GM23338 (cell line): ENCODE results near the gene EPGN. TPM values are rescaled to one million over a fixed set of nuclear protein-coding genes. Genes with fewer than 3 reads are reported as not detected.

ENCODE experiments used
- ATAC-seq: fragments of 200-7000 bp; cut with Tn5 transposase; 3 replicates; pipeline ENCODE4 v1.9.1; 2020
- DNase-seq: peaks from one replicate; pipeline ENCODE4 v3.0.0-alpha.2; 2015; ENCODE audit warnings: low spot score
- H2AFZ ChIP-seq: fragments of 200-600 bp; sonication (generic); 2 replicates; pipeline ENCODE4 v1.8.0; 2016; ENCODE audit warnings: antibody characterized with exemption, mild to moderate bottlenecking, moderate library complexity
- H3F3A ChIP-seq: fragments of 200-600 bp; sonication (generic); replicated peaks from 2 replicates; pipeline ENCODE4 v1.8.0; 2017; ENCODE audit warnings: antibody characterized with exemption, mixed run types, low read depth
- H3K27ac ChIP-seq: fragments of 200-600 bp; sonication (generic); 2 replicates; pipeline ENCODE4 v1.6.1; 2016; ENCODE audit warnings: low read depth
- H3K27me3 ChIP-seq: fragments of 200-600 bp; sonication (generic); 2 replicates; pipeline ENCODE4 v1.8.0; 2016; ENCODE audit warnings: mild to moderate bottlenecking, mixed run types, moderate library complexity; ENCODE audit not compliant: insufficient read depth
- H3K36me3 ChIP-seq: fragments of 200-600 bp; sonication (generic); 2 replicates; pipeline ENCODE4 v1.8.0; 2016; ENCODE audit warnings: mild to moderate bottlenecking; ENCODE audit not compliant: insufficient read depth
- H3K4me1 ChIP-seq: fragments of 200-600 bp; sonication (generic); 2 replicates; pipeline ENCODE4 v1.8.0; 2016; ENCODE audit warnings: mild to moderate bottlenecking, moderate library complexity; ENCODE audit not compliant: insufficient read depth
- H3K4me2 ChIP-seq: fragments of 200-600 bp; sonication (generic); 2 replicates; pipeline ENCODE4 v1.7.1; 2017; ENCODE audit warnings: mixed run types
- H3K4me3 ChIP-seq: fragments of 200-600 bp; sonication (generic); 2 replicates; pipeline ENCODE4 v1.6.1; 2016; ENCODE audit warnings: mixed run types
- H3K79me2 ChIP-seq: fragments of 200-600 bp; sonication (generic); replicated peaks from 2 replicates; pipeline ENCODE4 v1.8.0; 2017; ENCODE audit warnings: mild to moderate bottlenecking; ENCODE audit not compliant: insufficient read depth
- H3K9me2 ChIP-seq: fragments of 200-600 bp; sonication (generic); 2 replicates; pipeline ENCODE4 v1.8.0; 2017; ENCODE audit not compliant: insufficient read depth
- H4K20me1 ChIP-seq: fragments of 200-600 bp; sonication (generic); replicated peaks from 2 replicates; pipeline ENCODE4 v1.8.0; 2017; ENCODE audit warnings: mild to moderate bottlenecking; ENCODE audit not compliant: insufficient read depth
- H3K27ac Mint-ChIP-seq: 2 replicates; pipeline ENCODE4 v1.8.0; 2020; ENCODE audit warnings: inconsistent platforms, mild to moderate bottlenecking, moderate library complexity, mixed read lengths
- H3K27me3 Mint-ChIP-seq: 3 replicates; pipeline ENCODE4 v1.8.0; 2022; ENCODE audit warnings: low read depth, mild to moderate bottlenecking, moderate library complexity, mixed read lengths, inconsistent platforms; ENCODE audit not compliant: insufficient read depth, poor library complexity
- H3K36me3 Mint-ChIP-seq: 3 replicates; pipeline ENCODE4 v1.8.0; 2021; ENCODE audit warnings: low read depth, mild to moderate bottlenecking, inconsistent platforms, moderate library complexity, mixed read lengths
- H3K4me1 Mint-ChIP-seq: 3 replicates; pipeline ENCODE4 v1.8.0; 2020; ENCODE audit warnings: mild to moderate bottlenecking, inconsistent platforms, mixed read lengths
- H3K4me3 Mint-ChIP-seq: 3 replicates; pipeline ENCODE4 v1.8.0; 2021; ENCODE audit warnings: moderate library complexity, mild to moderate bottlenecking, inconsistent platforms, mixed read lengths
- H3K9me3 Mint-ChIP-seq: 3 replicates; pipeline ENCODE4 v1.8.0; 2020; ENCODE audit warnings: moderate library complexity, mild to moderate bottlenecking, inconsistent platforms, mixed read lengths
- CREB1 ChIP-seq: fragments of 250-450 bp; sonication (Bioruptor Pico); IDR thresholded peaks from 2 replicates; pipeline ENCODE4 v1.5.0; 2020; ENCODE audit warnings: low read depth, mild to moderate bottlenecking, moderate library complexity
- EZH2 ChIP-seq: fragments of 200-600 bp; sonication (generic); IDR thresholded peaks from one replicate; pipeline ENCODE4 v1.8.0; 2017; ENCODE audit warnings: antibody characterized with exemption, mild to moderate bottlenecking, low read depth; ENCODE audit not compliant: unreplicated experiment
- EZH2phosphoT487 ChIP-seq: fragments of 200-600 bp; sonication (generic); IDR thresholded peaks from one replicate; pipeline ENCODE4 v1.8.1; 2018; ENCODE audit warnings: antibody characterized with exemption; ENCODE audit not compliant: unreplicated experiment
- JUNB ChIP-seq: IDR thresholded peaks from one replicate; pipeline ENCODE4 v1.6.1; 2016; ENCODE audit warnings: antibody characterized with exemption; ENCODE audit not compliant: unreplicated experiment
- NANOG ChIP-seq: IDR thresholded peaks from 2 replicates; pipeline ENCODE4 v1.6.1; 2016; ENCODE audit warnings: antibody characterized with exemption, borderline replicate concordance
- POLR2AphosphoS5 ChIP-seq: IDR thresholded peaks from 2 replicates; pipeline ENCODE4 v1.6.1; 2016; ENCODE audit warnings: antibody characterized with exemption, low read depth
- STAT1 ChIP-seq: IDR thresholded peaks from one replicate; pipeline ENCODE4 v1.6.1; 2016; ENCODE audit warnings: antibody characterized with exemption; ENCODE audit not compliant: unreplicated experiment
- ZNF114 ChIP-seq: fragments of 250-450 bp; sonication (Bioruptor Pico); IDR thresholded peaks from 2 replicates; pipeline ENCODE4 v1.5.0; 2020; ENCODE audit warnings: mild to moderate bottlenecking, moderate library complexity
- ZNF331 ChIP-seq: fragments of 250-450 bp; sonication (Bioruptor Pico); IDR thresholded peaks from 2 replicates; pipeline ENCODE4 v1.5.0; 2020; ENCODE audit warnings: low read depth, mild to moderate bottlenecking, moderate library complexity
- polyA plus RNA-seq: library from polyadenylated mRNA; unstranded; fragments of >200 nt; fragmentation: Nextera tagmentation; extraction: Ambion mirVana; gene quantifications from 2 replicates; pipeline ENCODE4 v1.2.1, GENCODE V29; 2016
- total RNA-seq: library from RNA; depleted of rRNA; stranded (reverse); fragments of >200 nt; shearing (Covaris generic); gene quantifications from 2 replicates; pipeline ENCODE4 v1.2.3, GENCODE V29; 2014
- TF ChIP-seq, protein P1 (sequence below): IDR thresholded peaks from one replicate; pipeline ENCODE4 v1.6.1; 2018; ENCODE audit warnings: antibody characterized with exemption; ENCODE audit not compliant: unreplicated experiment
- TF ChIP-seq, protein P2 (sequence below): IDR thresholded peaks from 2 replicates; pipeline ENCODE4 v1.6.1; 2016; ENCODE audit warnings: antibody characterized with exemption
- TF ChIP-seq, protein P3 (sequence below), 2 experiments: fragments of 200-600 bp in 1 of 2; sonication (generic) in 1 of 2; conservative IDR thresholded peaks; 2 replicates each; pipeline versions ENCODE4 v1.5.1 to v1.6.1; 2016 to 2017; ENCODE audit warnings: antibody characterized with exemption in 2 of 2, low read depth in 2 of 2, mild to moderate bottlenecking in 2 of 2, moderate library complexity in 1 of 2
- TF ChIP-seq, protein P4 (sequence below): fragments of 250-450 bp; sonication (Bioruptor Pico); IDR thresholded peaks from 2 replicates; pipeline ENCODE4 v1.5.0; 2020; ENCODE audit warnings: mild to moderate bottlenecking, moderate library complexity

EPGN gene
- total and polyA plus RNA-seq, 2 experiments from 2014 or later: not detected

DNA sequence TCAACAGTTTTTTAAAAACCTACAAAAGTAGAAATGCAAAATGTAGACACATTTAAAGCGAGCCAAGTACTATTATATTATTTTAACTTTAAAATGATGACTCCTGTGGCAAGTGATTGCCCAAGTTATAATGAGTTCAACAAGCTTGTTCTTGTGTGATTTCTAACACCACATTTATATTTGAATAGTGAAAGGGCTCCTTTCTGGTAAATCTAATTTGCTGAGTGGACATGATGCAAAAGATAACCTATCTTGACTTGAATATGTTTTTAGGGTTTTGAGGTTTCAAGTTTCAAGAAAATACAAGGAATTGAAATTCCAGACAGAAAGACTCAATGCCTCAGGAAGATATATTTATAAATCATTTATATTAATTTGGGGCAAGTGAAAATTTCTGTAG is 1.1 kb upstream of the EPGN start:
- no peaks in the 10 kb centered on the region for H3K27me3 Mint-ChIP-seq
- Histone ChIP-seq H3K27ac (no peak overlapping the region), H2AFZ (no peak overlapping the region), H3K4me3 (no peak overlapping the region), H3K9me2 (no peaks in the 10 kb centered on the region), H3F3A (no peaks in the 10 kb centered on the region), H3K36me3 (no peaks in the 10 kb centered on the region), H4K20me1 (no peaks in the 10 kb centered on the region), H3K79me2 (no peaks in the 10 kb centered on the region), H3K4me1 (no peaks in the 10 kb centered on the region), H3K27me3 (no peaks in the 10 kb centered on the region), H3K4me2 (no peak overlapping the region)
- TF ChIP-seq ZNF114 (no peak), STAT1 (no peak), CREB1 (CRISPR knock-in tag) (no peak), NANOG (no peak), EZH2phosphoT487 (no peak), JUNB (no peak), ZNF331 (CRISPR knock-in tag) (no peak), EZH2 (no peak), POLR2AphosphoS5 (no peak)
- TF ChIP-seq, protein P1, sequence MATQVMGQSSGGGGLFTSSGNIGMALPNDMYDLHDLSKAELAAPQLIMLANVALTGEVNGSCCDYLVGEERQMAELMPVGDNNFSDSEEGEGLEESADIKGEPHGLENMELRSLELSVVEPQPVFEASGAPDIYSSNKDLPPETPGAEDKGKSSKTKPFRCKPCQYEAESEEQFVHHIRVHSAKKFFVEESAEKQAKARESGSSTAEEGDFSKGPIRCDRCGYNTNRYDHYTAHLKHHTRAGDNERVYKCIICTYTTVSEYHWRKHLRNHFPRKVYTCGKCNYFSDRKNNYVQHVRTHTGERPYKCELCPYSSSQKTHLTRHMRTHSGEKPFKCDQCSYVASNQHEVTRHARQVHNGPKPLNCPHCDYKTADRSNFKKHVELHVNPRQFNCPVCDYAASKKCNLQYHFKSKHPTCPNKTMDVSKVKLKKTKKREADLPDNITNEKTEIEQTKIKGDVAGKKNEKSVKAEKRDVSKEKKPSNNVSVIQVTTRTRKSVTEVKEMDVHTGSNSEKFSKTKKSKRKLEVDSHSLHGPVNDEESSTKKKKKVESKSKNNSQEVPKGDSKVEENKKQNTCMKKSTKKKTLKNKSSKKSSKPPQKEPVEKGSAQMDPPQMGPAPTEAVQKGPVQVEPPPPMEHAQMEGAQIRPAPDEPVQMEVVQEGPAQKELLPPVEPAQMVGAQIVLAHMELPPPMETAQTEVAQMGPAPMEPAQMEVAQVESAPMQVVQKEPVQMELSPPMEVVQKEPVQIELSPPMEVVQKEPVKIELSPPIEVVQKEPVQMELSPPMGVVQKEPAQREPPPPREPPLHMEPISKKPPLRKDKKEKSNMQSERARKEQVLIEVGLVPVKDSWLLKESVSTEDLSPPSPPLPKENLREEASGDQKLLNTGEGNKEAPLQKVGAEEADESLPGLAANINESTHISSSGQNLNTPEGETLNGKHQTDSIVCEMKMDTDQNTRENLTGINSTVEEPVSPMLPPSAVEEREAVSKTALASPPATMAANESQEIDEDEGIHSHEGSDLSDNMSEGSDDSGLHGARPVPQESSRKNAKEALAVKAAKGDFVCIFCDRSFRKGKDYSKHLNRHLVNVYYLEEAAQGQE: no peak
- TF ChIP-seq, protein P2, sequence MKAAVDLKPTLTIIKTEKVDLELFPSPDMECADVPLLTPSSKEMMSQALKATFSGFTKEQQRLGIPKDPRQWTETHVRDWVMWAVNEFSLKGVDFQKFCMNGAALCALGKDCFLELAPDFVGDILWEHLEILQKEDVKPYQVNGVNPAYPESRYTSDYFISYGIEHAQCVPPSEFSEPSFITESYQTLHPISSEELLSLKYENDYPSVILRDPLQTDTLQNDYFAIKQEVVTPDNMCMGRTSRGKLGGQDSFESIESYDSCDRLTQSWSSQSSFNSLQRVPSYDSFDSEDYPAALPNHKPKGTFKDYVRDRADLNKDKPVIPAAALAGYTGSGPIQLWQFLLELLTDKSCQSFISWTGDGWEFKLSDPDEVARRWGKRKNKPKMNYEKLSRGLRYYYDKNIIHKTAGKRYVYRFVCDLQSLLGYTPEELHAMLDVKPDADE: no peak
- TF ChIP-seq, protein P3, sequence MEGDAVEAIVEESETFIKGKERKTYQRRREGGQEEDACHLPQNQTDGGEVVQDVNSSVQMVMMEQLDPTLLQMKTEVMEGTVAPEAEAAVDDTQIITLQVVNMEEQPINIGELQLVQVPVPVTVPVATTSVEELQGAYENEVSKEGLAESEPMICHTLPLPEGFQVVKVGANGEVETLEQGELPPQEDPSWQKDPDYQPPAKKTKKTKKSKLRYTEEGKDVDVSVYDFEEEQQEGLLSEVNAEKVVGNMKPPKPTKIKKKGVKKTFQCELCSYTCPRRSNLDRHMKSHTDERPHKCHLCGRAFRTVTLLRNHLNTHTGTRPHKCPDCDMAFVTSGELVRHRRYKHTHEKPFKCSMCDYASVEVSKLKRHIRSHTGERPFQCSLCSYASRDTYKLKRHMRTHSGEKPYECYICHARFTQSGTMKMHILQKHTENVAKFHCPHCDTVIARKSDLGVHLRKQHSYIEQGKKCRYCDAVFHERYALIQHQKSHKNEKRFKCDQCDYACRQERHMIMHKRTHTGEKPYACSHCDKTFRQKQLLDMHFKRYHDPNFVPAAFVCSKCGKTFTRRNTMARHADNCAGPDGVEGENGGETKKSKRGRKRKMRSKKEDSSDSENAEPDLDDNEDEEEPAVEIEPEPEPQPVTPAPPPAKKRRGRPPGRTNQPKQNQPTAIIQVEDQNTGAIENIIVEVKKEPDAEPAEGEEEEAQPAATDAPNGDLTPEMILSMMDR (conservative IDR thresholded peaks at IDR 0.05; ENCODE audit: low read depth in 2 of 2): no peak
- TF ChIP-seq, protein P4, sequence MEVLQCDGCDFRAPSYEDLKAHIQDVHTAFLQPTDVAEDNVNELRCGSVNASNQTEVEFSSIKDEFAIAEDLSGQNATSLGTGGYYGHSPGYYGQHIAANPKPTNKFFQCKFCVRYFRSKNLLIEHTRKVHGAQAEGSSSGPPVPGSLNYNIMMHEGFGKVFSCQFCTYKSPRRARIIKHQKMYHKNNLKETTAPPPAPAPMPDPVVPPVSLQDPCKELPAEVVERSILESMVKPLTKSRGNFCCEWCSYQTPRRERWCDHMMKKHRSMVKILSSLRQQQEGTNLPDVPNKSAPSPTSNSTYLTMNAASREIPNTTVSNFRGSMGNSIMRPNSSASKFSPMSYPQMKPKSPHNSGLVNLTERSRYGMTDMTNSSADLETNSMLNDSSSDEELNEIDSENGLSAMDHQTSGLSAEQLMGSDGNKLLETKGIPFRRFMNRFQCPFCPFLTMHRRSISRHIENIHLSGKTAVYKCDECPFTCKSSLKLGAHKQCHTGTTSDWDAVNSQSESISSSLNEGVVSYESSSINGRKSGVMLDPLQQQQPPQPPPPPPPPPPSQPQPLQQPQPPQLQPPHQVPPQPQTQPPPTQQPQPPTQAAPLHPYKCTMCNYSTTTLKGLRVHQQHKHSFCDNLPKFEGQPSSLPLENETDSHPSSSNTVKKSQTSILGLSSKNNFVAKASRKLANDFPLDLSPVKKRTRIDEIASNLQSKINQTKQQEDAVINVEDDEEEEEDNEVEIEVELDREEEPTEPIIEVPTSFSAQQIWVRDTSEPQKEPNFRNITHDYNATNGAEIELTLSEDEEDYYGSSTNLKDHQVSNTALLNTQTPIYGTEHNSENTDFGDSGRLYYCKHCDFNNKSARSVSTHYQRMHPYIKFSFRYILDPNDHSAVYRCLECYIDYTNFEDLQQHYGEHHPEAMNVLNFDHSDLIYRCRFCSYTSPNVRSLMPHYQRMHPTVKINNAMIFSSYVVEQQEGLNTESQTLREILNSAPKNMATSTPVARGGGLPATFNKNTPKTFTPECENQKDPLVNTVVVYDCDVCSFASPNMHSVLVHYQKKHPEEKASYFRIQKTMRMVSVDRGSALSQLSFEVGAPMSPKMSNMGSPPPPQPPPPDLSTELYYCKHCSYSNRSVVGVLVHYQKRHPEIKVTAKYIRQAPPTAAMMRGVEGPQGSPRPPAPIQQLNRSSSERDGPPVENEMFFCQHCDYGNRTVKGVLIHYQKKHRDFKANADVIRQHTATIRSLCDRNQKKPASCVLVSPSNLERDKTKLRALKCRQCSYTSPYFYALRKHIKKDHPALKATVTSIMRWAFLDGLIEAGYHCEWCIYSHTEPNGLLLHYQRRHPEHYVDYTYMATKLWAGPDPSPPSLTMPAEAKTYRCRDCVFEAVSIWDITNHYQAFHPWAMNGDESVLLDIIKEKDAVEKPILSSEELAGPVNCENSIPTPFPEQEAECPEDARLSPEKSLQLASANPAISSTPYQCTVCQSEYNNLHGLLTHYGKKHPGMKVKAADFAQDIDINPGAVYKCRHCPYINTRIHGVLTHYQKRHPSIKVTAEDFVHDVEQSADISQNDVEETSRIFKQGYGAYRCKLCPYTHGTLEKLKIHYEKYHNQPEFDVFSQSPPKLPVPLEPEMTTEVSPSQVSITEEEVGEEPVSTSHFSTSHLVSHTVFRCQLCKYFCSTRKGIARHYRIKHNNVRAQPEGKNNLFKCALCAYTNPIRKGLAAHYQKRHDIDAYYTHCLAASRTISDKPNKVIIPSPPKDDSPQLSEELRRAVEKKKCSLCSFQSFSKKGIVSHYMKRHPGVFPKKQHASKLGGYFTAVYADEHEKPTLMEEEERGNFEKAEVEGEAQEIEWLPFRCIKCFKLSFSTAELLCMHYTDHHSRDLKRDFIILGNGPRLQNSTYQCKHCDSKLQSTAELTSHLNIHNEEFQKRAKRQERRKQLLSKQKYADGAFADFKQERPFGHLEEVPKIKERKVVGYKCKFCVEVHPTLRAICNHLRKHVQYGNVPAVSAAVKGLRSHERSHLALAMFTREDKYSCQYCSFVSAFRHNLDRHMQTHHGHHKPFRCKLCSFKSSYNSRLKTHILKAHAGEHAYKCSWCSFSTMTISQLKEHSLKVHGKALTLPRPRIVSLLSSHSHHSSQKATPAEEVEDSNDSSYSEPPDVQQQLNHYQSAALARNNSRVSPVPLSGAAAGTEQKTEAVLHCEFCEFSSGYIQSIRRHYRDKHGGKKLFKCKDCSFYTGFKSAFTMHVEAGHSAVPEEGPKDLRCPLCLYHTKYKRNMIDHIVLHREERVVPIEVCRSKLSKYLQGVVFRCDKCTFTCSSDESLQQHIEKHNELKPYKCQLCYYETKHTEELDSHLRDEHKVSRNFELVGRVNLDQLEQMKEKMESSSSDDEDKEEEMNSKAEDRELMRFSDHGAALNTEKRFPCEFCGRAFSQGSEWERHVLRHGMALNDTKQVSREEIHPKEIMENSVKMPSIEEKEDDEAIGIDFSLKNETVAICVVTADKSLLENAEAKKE (CRISPR knock-in tag): no peak
- ATAC-seq (no peak), DNase-seq (no peak)
- no peaks in the 10 kb centered on the region for H3K4me1 Mint-ChIP-seq
- no peak overlapping the region for H3K4me3 Mint-ChIP-seq
- no peaks in the 10 kb centered on the region for H3K36me3 Mint-ChIP-seq
- no peak overlapping the region for H3K27ac Mint-ChIP-seq
- H3K9me3 Mint-ChIP-seq: no peaks in the 10 kb centered on the region
